SKM-1 treated with dmso at 0.1 percent for 144 hours (cell line): ENCODE results near the gene CENPU.
"Not testable (repeated sequence)": the region's sequence is repeated elsewhere in the genome, so short reads cannot be mapped to it uniquely, and the experiment has no call there.

Experiments
- DNase-seq: peaks from one replicate; lab custom pipeline; 2025; ENCODE audit not compliant: unreplicated experiment; lab: John Stamatoyannopoulos, UW

The CENPU gene

DNA sequence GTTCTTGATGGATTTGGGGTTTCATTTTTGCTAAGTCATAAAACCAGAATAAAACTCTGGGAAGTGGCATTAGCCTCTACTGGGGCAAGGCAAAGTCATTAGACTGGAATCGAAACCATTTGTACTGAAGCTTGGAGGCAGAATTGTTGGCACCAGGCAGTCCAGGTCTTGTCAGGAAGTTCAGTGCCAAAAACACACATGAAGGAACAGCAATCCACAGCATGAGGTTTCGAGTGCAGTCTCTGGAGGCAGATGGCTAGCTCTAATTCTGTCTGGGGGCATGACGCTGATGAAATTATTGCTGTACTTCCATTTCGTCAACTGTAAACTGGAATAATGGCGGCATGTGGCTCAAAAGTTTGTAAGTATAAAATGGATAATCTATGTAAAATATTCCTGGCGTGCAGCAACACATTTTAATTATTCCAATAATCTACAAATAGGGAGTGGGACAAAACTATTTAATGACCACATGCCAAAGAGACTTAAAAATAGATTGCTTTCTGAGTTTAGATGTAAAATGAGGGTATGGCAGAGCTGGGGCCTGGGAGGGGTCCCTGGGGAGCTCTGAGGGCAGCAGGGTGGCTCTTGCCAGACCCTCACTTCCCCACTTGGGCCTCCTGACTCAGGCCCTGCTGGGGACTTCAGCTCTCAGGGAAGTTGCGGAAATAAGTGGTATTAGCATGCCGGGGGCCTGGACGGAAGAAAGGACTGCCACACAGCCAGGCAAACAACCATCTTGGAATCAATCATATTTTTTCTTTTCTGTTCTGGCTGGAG is 18.8 kb upstream of the CENPU start:
- DNase-seq = no peak

DNA sequence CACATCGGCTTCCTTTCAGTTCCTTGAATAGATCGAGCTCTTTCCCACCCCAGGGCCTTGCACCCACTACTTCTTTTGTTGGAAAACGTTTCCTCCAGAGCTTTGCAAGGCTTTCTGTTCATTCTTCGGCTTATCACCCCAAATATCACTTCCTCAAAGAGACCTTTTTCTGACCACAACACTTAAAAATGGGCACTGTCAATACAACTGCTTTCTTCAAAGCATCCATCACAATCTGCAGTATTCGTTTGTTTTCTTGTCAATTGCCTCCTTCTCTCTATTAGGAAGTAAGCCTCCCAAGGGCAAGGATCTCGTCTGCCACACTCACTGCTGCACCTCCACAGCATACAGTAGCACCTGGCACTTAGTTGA is 17.7 kb upstream of the CENPU start:
- DNase-seq = no peak

DNA sequence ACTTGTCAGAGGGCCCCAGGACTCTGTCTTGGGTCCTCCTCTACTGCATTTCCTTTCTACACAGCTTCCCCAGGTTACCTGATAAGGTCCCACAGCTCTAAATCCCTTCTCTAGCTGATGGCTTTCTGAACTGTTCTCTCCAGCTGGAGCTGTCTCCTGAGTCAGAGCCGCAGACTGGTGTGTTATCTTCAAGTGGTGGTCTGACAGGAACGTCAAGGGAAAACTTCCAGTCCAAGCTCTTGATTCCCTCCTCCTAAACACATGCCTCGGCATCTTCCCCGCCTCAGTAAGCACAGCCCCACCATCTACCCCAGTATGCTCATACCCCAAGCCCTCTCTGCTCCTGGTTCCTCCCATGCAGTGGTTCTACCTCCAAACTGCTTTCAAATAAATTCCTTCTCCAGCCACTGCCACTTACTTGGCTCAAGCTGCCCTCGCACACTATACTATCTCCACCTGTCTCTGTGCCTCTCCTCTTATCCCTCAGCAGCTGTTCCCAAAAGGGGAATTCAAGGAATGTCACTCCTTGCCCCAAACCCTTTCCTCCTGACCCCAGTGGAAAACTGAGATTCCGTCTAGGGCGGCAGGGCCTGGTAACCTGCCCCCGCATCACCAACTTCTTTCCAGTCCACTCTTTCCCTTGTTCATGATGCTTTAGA is 17.2 kb upstream of the CENPU start:
- no peak for DNase-seq

DNA sequence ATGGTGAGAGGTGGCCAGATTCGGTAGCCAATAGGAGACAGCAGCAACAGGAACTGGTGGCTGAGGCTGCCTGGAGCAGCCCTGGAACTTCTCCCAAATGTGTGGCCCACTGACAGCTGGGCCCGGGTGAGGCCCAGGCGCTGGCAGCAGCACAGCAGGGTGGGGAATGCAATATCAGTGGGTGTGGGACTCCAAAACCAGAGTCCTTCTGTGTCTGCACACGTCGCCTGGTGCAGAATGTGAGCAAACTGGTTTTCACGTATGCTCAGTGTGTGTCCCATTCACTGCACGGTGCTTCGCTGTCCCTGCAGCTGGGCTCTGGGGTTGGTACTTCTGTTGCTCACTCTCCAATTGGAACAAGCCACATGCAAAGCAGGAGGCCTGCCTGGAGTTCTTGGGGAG is 14.4 kb upstream of the CENPU start:
- DNase-seq = no peak

DNA sequence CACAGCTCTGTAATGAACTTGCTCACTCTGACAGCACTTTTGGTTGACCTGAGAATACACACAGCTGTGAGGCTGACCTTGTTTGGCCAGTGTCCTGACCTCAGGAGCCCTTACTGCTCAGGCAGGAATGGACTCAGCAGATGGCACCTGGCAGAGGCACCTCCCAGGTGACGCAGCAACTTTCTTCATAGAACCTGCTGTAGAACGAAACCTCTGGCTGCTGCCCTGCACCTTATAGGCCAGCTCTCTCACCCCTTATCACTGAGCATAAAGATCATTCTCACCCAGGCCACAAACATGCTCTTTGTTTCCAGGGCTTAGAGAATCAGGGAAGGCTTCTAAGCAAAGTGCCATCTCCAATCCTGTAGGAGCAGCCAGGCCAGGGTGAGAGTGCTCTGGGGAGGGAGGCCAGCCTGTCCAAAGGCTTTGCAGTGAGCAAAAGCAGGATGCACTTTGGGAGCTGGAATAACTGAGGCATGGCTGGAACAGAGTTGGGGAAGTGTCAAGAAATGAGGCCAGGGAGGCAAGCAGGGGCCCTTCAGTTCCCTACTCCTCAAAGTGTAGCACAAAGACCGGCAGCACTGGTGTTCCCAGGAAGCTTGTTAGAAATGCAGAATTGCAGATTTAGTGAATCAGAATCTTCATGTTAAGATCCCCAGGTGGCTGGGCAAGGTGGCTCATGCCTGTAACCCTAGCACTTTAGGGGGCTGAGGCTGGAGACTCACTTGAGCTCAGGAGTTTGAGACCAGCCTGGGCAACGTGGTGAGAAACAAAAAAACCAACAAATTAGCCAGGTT is 13.3 kb upstream of the CENPU start:
- no peak for DNase-seq

DNA sequence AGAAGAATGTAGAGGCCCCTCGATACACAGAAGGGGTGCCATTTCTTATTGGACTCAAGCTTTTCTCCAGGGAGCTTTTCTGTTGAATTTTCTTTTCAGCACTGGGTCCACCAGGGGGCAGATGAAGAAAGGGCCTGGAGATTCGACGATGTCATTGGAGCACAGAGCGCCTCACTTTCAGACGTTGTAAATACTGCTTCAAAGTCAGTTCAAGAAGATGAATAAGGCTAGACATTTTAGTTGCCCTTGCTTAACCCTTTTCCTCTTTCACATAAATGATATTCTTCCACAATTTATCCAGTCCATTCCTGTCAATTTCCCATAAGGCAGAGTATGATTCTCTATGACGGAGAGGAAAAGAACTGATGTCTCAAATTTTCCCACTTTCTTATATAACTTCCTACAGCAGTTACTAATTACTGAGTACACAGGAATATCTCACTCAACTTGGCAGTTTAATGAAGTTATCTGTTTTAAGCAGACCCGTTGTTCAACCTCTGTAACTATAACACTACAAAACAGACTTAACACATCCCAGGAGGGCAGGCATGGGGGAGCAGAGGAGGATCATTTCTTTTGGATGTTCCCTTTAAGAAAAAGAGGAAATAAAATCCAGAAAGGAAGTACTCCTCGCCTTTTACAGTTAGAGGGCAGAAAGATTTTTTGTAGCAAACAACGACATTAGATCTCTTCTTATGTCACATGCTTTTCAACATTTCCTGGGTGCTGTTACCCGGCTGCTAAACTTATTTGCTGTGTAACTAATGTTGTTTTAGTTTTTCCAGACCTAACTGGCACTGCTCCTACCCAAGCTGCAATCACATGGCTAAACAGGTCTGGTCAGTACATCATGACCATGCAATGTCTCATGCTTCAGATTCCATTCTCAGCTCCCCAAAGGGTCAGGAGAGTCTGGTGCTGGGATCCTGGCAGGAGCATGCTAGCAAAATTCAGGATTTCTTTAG is 12.2 kb upstream of the CENPU start:
- peak; percentile 81 for DNase-seq

DNA sequence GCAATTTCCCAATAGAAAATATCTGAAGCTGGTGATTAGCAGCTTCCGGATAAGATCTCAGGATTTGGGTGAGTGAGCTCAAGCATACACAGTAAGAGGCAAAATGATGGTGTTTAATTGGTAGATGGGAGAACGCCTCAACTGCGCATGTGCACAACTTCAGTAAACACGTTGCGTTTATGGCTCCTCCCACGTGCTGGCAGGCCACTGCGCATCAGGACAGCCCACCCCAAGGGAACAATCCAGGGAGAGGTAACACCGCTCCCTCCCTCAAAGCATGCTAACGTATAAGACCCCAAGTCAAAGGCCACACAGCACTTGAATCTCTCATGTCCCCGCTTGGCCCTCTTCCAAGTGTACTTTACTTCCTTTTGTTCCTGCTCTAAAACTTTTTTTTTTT is 10.3 kb upstream of the CENPU start:
- DNase-seq = no peak

DNA sequence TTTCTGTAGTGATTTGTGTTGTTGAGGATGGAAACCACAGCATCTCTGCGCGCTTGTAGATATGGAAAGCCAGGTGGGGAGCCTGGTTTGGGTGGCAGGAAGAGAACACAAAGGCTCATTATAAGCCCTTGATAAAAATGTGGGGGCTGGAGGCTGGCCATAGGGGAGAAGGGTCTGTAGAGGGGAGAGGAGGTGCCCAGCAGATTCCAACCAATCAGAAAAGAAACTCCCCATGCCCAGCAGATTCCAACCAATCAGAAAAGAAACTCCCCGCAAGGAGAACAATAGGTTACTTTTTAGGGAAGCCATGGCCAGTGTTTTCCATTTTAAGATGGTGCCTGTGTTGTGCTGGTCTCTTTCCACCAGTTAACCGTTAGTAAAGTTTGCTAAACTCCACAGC is 9.8 kb upstream of the CENPU start:
- no peak for DNase-seq

DNA sequence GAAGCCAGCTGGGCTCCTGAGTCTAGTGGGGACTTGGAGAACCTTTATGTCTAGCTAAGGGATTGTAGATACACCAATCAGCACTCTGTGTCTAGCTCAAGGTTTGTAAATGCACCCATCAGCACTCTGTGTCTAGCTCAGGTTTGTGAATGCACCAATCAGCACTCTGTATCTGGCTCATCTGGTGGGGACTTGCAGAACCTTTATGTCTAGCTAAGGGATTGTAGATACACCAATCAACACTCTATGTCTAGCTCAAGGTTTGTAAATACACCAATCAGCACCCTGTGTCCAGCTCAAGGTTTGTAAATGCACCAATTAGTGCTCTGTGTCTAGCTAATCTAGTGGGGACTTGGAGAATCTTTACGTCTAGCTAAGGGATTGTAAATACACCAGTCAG is 7.8 kb upstream of the CENPU start:
- DNase-seq = not testable (repeated sequence)

DNA sequence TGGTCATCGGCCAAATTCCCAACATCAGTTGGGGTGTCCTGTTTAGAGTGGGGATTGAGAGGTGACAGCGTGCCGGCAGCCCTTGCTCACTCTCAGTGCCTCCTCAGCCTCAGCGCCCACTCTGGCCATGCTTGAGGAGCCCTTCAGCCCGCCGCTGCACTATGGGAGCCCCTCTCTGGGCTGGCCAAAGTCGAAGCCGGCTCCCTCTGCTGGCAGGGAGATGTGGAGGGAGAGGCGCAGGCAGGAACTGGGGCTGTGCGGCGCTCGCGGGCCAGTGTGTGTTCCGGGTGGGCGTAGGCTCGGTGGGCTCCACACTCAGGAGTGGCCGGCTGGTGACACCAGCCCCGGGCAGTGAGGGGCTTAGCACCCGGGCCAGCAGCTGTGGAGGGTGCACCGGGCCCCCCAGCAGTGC is 7.1 kb upstream of the CENPU start:
- DNase-seq = no peak

DNA sequence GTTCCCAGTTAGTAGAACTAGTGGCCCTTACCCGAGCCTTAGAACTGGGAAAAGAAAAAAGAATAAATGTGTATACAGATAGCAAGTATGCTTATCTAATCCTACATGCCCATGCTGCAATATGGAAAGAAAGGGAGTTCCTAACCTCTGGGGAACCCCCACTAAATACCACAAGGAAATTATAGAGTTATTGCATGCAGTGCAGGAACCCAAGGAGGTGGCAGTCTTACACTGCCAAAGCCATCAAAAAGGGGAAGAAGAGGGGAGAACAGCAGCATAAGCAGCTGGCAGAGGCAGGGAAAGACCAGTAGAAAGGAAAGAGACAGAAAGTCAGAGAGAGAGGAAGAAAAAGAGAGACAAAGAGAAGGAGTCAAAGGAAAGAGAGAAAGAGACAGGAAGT is 5.7 kb upstream of the CENPU start:
- DNase-seq = peak; percentile 36

DNA sequence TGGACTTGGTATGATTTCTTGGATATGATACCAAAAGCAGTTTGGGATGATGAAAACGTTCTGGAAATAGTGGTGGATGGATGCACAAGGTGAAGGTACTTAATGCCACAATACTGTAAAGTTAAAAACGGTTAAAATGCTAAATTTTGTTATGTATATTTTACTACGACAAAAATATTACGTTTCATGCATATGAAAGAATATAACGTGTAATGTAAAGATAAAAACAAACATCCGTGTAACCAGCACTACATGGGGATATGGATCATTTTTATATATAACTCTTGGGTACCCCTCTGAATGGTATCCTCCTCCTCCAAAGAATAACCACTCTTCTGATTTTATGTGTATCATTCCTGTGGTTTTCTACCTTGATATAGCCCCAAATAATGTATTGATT is 862 bp upstream of the CENPU start:
- no peak for DNase-seq

DNA sequence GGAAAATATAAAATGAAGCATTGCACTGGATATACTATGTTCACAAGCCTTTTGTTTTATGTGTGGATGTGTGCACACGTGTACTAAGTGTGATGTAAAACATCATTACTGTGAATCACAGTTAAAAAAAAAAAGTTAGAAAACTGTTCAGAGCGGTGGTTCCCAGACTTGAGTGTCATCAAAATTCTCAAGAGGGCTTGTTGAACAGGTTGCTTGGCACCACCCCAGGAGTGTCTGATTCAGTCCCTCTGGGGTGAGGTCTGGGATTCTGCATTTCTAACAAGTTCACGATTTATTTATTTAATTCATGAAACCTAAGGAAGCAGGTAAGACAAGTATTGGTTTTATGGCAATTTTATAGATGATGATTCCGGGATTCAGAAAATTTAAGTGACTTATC is 1.8 kb downstream of the CENPU start:
- DNase-seq = no peak

DNA sequence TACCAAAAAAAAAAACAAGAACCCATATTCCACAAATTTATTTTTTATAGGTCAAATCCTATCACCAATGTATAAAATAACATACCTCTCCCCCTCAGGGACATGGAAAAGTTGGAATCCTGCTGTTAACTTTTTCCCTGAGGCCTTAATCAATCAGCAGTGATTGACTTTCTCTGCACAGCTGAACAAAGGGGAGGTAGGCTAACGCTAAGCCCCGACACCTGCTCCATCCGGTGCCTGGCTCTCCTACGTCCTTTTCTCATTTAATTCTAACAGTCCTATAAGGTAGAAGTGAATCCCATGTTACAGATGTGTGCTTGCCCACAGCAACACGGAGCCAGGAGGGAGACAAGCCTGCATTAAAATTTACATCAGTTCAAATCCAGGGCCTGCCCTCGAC is 2.8 kb downstream of the CENPU start:
- no peak for DNase-seq

DNA sequence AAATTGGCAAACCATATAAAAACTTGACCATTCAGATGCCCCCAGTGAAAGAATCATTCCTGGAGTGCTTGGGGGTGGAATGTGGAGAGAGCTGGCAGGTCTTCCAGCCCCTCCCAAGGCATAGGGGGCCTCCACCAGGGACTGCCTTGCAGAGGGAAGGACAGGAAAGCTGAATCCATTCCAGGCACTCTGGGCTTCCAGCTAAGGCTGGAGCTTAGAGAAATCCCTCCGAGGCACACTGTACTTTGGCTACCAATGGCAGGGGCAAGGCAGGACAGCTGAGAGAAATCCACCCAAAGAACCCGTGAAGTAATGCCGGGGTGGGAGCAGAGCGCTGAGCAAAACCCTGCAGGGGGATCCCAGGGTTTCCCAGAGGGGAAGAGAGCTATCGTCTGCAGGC is 4.0 kb downstream of the CENPU start:
- DNase-seq = no peak

DNA sequence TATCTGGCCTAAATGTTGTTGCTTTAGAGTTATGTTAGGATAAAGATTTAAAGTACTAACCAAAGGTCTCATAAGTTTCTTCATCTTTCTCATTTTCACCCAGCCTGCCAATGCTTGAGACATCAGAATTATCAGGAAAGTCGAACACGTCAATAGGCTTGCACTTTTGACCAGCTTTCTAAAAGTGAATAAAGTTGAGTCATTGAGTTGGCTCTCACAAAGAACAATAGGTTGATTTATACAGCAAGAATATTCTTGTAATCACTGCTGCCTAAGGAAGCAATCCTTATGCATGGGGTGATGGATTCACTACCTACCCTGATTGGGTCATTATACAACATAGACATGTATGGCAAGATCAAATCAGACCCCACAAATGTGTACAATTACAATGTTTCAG is 5.0 kb downstream of the CENPU start:
- DNase-seq = no peak

DNA sequence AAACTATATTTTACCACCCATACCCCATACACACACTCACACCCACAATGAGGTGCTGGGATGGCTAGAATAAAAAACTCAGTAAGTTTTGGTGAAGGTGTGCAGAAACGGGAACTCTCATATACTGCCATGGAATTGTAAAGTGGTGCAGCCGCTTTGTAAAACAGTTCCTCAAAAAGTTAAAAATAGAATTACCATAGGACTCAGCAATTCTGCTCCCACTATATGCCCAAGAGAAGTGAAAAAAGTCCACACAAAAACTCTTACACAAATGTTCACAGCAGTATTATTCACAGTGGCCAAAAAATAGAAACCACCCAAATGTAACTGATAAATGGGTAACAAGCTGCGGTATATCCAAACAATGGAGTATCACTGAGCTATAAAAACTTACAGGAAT is 6.5 kb downstream of the CENPU start:
- no peak for DNase-seq

DNA sequence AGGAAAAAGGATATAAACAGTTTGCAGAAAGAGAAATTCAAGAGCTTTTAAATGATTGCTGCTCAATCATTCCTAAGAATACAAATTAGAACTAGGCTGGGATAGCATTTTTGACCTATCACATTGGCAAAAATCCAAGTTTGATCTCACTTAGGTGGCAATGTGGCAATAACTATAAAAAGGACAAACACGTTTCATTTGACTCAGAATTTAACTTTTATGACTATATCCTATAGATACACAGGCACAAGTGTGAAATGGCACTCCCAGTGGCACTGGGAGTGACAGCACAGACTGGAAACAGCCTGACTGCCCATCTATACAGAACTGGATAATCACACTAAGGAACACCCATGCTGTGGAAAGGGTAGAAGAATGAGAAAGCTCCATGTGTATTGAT is 11.1 kb downstream of the CENPU start:
- no peak for DNase-seq

DNA sequence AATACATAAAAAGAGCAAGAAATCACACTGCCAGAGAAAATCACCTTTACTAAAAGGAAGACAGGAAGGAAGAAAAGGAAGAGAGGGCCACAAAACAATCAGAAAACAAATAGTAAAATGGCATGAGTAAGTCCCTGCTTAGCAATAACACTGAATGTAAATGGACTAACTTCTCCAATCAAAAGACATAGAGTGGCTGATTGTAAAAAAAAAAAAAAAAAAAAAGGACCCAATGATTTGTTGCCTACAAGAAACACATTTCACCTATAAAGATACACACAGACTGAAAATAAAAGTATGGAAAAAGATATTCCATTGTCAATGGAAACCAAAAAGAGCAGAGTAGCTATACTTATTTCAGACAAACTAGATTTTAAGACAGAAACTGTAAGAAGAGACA is 12.6 kb downstream of the CENPU start:
- DNase-seq = no peak

DNA sequence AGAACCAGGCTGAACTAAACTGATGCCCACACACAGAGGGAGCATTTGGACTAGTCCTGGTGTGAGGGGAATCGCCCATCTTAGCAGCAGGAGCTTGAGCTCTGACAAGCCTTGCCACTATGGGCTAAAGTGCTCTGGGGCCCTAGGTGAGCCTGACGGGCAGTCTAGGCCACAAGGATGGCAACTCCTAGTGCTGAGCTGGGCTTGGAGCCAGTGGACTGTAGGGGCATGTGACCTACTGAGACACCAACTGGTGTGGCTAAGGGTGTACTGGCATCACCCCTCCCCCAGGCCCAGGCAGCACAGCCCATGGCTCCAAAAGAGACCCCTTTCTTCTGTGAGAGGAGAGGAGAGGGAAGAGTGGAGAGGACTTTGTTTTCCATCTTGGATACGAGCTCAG is 14.5 kb downstream of the CENPU start:
- no peak for DNase-seq

DNA sequence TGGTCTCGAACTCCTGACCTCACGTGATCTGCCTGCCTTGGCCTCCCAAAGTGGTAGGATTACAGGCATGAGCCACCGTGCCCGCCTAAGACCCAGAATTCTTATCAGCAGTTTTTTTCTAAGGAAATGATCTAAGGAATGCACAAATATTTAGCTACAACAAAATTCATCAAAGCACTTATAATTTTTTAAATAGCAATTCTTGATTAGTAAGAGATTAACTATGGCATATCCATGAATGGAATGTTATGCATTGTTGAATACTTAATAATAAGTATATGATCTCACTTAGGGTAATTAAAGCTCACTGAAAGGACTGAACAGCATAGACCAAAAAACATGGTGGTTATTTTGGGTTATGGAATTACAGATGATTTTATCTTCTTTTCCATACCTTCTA is 18.4 kb downstream of the CENPU start:
- DNase-seq = no peak
